Activated CD4-positive, CD25-positive, alpha-beta regulatory T cell treated with anti-CD3 and anti-CD28 coated beads, Interleukin-2, amount 50 U/mL, for 24 hours (primary cell): Measurements from ENCODE around the gene SHC1.
"Not testable (repeated sequence)": the region's sequence is repeated elsewhere in the genome, so short reads cannot be mapped to it uniquely, and the experiment has no call there.

Experiments used
- ATAC-seq, 2 donors: fragments of 150-1000 bp; cut with Tn5 transposase; one replicate each; pipeline ENCODE4 v1.10.0; 2021; ENCODE audit warnings: mild to moderate bottlenecking in 1 of 2, moderate library complexity in 1 of 2

Gene SHC1

GRCh38 chr1:154995301-154995983, 24.9 kb upstream of the SHC1 start:
- not testable (repeated sequence) for ATAC-seq

- no peak for ATAC-seq
Observed at GRCh38 chr1:154994591-154994990, 24.0 kb upstream of the SHC1 start.

DNA sequence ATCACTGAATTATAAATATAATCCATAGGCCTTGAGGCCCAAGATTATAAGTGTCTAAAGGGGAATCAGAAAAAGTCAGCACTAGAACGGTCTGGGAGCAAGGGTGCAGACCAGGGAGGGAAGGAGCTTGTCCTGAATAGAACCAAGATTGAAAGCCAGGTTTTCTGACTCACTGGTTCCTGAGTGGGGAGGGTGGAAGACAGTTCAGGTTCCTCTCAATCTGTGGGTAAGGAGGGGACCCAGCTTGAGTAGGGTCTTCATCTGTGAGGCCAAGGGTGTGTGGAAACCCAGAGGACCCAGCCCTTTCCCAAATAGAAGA, 23.7 kb upstream of the SHC1 start:
- no peak for ATAC-seq

GRCh38 chr1:154993572-154994268, 23.2 kb upstream of the SHC1 start, which contains the start of gene LENEP:
Gene LENEP (plus strand): TSS chr1:154993586. CDS start chr1:154993608, 22 bp downstream.
- no peak for ATAC-seq

GRCh38 chr1:154992721-154993571, 22.4 kb upstream of the SHC1 start:
- no peak for ATAC-seq

DNA sequence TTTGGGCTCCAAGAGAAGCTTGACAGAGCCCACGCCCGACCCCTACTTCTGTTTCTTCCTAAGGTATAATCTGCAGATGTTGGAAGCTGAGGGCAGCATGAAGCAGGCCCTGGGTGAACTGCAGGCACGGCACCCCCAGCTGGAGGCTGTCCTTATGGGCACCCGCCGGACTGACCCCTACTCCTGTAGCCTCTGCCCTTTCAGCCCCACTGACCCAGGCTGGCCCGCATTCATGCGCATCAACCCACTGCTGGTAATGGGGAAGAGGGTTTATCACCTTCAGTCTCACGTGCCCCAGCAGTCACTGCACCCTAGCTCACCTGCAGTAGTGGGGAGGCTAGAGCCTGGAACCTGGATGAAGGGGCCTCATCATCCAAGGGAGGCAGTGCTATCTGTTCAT, 19.7 kb upstream of the SHC1 start:
- no peak for ATAC-seq

GRCh38 chr1:154989195-154989860, 18.8 kb upstream of the SHC1 start:
- ATAC-seq, result no peak

- ATAC-seq, result no peak
Observed at GRCh38 chr1:154988058-154988954, 17.8 kb upstream of the SHC1 start.

DNA sequence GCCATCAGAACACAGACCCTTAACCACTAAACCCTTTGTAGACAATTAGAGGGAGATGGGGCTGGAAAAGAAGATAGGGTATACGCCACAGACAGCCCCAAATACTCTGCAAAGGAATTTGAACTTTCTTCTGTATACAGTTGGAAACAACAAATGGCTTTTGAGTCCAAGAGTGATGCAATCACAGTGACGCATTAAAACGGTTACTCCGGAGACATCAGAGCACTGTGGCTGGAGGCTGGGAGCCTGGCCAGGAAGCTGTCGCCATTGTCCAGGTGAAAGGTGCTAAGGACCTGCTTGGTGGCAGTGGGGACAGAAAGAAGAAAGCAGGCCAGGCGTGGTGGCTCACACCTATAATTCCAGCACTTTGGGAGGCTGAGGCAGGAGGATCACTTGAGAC, 16.8 kb upstream of the SHC1 start:
- ATAC-seq, result no peak

DNA sequence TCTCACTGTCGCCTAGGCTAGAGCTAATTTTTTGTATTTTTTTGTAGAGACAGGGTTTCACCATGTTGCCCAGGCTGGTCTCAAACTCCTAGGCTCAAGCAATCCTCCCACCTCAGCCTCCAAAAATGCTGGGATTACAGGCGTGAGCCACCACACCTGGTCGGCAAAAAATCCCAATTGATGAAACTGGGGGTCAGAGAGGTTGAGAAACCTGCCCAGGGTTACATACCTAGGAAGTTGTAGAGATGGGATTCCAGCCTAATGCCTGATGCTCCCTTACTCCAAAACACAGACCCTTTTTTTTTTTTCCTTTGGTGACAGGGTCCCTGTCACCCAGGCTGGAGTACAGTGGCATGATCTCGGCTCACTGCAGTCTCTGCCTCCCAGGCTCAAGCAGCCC, 16.2 kb upstream of the SHC1 start:
- not testable (repeated sequence) for ATAC-seq

GRCh38 chr1:154983776-154984466, 13.4 kb upstream of the SHC1 start:
- no peak for ATAC-seq

DNA sequence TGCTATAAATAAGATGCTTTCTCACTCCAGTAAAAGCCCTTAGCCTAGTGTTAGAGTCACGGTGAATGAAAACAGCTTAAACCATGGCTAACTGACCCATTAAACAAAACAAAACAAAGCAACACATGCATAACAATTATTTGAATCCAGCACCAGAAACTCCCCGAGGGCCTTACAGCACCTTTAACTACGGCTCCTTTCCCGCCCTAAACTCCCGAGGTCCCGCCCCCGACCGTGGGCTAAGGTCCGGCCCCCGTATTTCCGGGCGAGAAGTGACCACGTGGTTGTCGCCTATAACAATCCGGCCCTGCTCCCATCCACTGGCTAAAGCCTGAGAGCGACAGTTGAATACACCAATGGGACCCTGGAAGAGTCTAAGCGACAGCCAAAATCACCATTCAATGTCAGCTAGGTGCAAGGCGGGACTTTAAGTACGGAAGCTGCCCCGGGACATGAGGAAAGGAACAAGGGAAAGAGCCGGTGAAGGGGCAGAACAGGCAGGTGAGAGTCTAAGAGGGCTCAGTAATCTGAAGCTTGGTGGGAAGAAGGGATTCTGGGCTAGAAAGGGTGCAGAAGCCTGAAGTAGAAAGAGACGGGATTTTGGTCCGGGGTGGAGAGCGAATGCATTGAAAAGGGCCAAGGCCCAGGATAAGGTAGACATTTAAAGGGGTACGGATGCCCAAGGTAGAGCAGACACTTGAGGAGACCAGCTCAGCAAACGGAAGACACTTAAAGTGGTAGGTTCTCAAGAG, 12.5 kb upstream of the SHC1 start, which contains the start of gene FLAD1:
FLAD1 (plus strand) TSS at position 448 of the 752 bp plus-strand sequence. CDS start 351 bp downstream, outside the sequence.
- peak; percentile 100 for ATAC-seq

DNA sequence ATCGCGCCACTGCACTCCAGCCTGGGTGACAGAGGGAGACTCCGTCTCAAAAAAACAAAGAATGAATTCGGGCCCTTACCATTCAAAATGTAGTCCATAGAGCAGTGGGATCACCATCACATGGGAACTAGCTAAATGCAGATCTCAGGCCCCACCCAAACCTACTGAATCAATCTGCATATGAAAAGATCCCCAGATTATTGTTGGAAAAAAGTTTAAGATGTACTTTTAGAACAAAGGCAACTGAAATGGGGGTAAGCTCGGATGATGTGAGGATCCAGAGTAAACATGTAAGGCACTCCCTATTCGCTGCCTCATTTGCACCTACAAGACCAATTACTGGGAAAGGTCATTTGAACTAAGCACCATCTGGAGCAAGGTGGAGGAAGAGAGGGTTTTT, 11.8 kb upstream of the SHC1 start:
- ATAC-seq, result no peak

DNA sequence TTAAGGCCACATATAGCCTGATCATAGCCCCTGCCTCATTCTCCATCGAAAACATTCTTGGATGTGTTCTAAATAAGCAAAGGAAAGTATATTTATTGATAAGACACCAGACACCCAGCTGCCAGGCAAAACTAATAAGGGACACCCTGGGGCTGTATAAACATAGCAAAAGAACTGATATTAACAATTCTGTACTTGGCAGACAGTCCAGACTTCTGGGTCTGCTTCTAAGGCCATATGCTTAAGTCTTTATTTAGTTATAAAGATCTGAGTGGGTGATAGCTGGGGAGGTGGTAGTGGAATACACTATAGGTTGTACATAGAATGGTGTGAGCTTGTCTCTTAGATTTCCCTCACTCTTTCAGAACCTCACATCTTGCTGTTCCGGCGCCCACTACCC, 7.8 kb upstream of the SHC1 start:
- ATAC-seq, result no peak

DNA sequence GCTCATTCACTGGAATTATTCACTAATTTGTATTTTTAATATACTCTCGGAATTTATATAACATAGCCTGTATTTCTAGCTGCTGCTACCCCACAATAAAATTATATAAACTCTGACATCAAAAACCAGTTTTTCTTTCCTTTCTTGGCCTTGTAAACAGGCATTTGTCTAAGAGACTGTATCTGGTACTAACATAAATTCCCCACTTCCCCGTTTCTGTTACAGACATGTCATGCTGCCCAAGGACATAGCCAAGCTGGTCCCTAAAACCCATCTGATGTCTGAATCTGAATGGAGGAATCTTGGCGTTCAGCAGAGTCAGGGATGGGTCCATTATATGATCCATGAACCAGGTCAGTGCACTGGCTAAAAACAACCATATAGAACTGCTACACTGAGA, 7.2 kb upstream of the SHC1 start:
- ATAC-seq, result not testable (repeated sequence)

GRCh38 chr1:154975409-154976059, 5.0 kb upstream of the SHC1 start:
- peak; percentile 7 to 8 for ATAC-seq

DNA sequence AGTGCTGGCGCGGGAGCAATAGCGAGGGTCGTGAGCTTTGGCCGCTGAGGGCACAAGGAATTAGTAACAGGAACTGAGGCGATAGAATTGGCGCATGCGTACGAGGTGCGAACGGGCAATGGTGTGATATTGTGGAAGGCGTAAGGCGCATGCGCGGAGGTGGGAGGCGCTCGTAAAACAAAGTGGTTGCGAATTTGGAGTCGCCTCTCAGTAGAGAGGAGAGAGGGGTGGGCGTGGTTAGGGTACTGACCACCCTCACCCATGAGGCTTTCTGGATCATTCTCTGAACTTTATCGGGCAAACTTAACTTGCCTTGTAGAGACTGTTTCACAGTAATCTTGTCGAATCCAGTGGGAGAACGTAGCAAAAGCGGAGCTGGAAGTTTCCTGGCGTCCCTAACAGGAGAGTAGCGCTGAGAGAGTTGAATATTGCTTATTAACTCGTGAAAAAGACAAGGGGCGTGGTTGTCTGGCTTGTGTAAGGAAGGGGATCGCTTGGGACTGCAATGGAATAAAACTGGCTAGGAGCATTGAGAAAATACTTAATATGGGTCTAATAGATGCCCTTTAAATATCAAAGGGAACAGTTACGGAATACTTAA, 4.4 kb upstream of the SHC1 start:
- peak; percentile 46 to 50 for ATAC-seq

DNA sequence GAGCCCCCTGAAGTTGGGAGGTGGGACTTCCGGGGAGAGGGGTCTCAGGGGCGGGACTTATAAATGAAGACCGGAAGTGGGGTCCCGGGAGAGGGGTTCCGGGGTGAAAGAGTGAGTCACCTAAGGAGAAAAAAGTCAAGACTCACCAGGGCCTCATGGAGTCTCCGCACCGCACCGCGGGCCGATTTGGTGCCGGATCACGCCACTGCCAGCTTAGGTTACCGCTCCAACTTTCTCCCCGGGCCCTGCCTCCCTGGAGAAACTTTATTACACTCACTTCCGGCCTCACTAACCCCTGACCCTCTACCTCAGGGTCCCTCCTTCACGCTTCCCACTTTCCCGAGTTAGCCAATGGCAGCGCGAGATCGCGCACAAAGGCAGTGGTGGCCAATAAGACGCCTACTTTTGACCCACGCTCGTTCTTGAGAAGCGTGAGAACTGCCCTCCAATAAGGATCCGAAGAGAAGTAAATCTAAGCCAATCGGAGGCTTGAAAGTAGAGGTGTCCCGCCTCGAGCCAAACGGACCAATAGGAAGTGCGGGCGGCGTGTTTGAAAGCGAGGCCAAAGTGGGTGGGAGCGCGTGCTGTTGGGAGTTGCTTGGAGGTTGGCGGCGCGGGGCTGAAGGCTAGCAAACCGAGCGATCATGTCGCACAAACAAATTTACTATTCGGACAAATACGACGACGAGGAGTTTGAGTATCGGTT, 3.7 kb upstream of the SHC1 start, which contains the start of gene CKS1B:
CKS1B (plus strand) TSS at position 580 of the 706 bp plus-strand sequence; CDS start at position 645, 65 bp downstream.
- ATAC-seq, result peak; percentile 87 to 91
